ENCODE measurements around the gene VWA3B.
"Not testable (repeated sequence)": the region's sequence is repeated elsewhere in the genome, so short reads cannot be mapped to it uniquely, and the experiment has no call there.

Gene VWA3B

GRCh38 chr2:98314251-98314650, 227.3 kb downstream of the VWA3B start:
- H3K4me3 Mint-ChIP-seq = no peak overlapping the region
- H3K36me3 Mint-ChIP-seq = no peaks in the 10 kb centered on the region
- peaks cover 4% of the 10 kb centered on the region for H3K27me3 Mint-ChIP-seq
- no peak overlapping the region for H3K27ac Mint-ChIP-seq
- H3K4me1 Mint-ChIP-seq (ENCODE audit: low read depth) = no peaks in the 10 kb centered on the region
- no peaks in the 10 kb centered on the region for H3K9me3 Mint-ChIP-seq (ENCODE audit: low read depth)

DNA sequence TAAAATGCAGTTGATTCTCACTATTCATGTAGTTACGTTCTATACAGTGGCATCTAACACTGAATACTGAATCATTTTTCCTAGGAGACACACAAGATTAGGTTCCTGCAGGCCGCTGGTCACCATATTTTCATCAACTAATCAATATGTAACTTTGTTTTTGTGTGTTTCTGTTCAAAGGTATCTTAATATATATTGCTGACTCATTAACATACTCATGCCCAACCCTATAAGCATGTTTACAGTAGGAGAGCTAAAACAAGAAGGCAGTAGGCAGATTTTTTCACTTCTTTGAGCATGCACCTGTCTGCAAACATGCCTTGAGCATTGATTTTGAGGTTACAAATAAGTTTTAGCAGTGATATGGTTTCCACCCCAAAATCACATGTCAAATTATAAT, 229.0 kb downstream of the VWA3B start:
- Mint-ChIP-seq H3K27me3 (peaks cover 10% of the 10 kb centered on the region), H3K36me3 (peaks cover 6% of the 10 kb centered on the region), H3K9me3 (ENCODE audit: low read depth) (peaks cover 9% of the 10 kb centered on the region), H3K4me3 (no peak overlapping the region), H3K4me1 (ENCODE audit: low read depth) (no peaks in the 10 kb centered on the region), H3K27ac (no peak overlapping the region)

DNA sequence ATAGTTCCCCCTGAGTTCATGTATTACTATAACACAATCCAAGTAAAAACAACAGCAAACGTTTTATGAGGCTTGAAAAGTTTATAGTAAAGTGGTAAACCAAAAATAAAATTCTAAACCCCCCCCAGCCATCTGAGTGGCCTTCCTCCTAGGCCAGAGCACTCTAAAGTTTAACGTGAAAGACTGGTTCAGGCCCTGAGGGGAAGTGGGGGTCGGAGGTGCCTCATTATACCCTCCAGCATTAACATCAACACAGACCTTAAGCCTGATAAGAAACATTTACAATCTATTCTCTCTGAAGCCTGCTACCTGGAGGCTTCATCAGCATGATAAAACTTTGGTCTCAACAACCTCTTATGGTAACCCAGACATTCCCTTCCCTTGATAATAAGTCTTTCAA, 230.2 kb downstream of the VWA3B start:
- Mint-ChIP-seq H3K27me3 (peaks cover 13% of the 10 kb centered on the region), H3K4me3 (no peak overlapping the region), H3K36me3 (peaks cover 8% of the 10 kb centered on the region), H3K4me1 (ENCODE audit: low read depth) (no peaks in the 10 kb centered on the region), H3K27ac (no peak overlapping the region), H3K9me3 (ENCODE audit: low read depth) (peaks cover 9% of the 10 kb centered on the region)

DNA sequence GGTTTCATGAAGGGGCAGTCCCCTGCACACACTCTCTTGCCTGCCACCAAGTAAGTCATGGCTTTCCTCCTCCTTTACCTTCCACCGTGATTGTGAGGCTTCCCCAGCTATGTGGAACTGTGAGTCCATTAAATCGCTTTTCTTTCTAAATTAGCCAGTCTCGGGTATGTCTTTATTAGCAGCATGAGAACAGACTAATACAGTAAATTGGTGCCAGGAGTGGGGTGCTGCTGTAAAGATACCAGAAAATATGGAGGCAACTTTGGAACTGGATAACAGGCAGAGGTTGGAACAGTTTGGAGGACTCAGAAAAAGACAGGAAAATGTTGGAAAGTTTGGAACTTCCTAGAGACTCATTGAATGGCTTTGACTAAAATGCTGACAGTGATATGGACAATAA, 233.2 kb downstream of the VWA3B start:
- H3K9me3 Mint-ChIP-seq (ENCODE audit: low read depth) = peaks cover 21% of the 10 kb centered on the region
- not testable (repeated sequence) for H3K36me3 Mint-ChIP-seq; H3K27ac Mint-ChIP-seq; H3K4me1 Mint-ChIP-seq (ENCODE audit: low read depth); H3K4me3 Mint-ChIP-seq
- peaks cover 13% of the 10 kb centered on the region for H3K27me3 Mint-ChIP-seq

DNA sequence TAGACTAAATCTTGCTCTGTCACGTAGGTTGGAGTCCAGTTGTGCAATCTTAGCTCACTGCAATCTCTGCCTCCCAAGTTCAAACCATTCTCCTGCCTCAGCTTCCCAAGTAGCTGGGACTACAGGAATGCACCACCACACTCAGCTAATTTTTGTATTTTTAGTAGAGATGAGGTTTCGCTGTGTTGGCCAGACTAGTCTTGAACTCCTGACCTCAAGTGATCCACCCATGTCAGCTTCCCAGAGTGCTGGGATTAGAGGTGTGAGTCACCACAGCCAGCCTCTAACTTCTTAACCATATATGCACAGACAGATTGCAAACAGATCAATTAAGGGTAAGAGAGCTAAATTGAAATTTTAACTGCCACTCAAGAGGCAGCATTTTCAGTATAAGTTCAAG, 237.2 kb downstream of the VWA3B start:
- Mint-ChIP-seq H3K9me3 (ENCODE audit: low read depth) (peaks cover 26% of the 10 kb centered on the region), H3K4me1 (ENCODE audit: low read depth) (no peaks in the 10 kb centered on the region), H3K27ac (no peak overlapping the region), H3K36me3 (peaks cover 8% of the 10 kb centered on the region), H3K27me3 (peaks cover 8% of the 10 kb centered on the region), H3K4me3 (no peak overlapping the region)

DNA sequence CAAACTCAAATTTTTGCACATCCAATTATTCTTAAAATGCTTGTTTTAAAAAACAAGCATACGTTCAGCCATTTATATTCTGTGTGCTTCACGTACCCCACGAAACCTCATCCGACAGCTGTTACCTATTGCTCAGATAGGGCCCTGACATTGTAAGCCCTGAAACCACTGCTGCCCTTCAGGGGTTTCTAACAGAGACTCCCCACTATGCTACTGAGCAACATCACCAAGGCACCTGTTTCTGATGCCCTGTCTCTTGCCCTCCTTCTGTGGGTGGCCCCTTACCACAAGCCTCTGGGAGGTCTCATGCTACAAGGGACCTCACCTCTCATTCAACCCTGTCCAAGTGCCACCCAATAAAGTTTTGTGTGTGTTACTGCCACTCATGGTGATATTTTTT, 240.8 kb downstream of the VWA3B start:
- Mint-ChIP-seq H3K4me1 (ENCODE audit: low read depth) (no peaks in the 10 kb centered on the region), H3K9me3 (ENCODE audit: low read depth) (peaks cover 16% of the 10 kb centered on the region), H3K36me3 (no peaks in the 10 kb centered on the region), H3K27me3 (peaks cover 6% of the 10 kb centered on the region), H3K4me3 (no peak overlapping the region), H3K27ac (no peak overlapping the region)

DNA sequence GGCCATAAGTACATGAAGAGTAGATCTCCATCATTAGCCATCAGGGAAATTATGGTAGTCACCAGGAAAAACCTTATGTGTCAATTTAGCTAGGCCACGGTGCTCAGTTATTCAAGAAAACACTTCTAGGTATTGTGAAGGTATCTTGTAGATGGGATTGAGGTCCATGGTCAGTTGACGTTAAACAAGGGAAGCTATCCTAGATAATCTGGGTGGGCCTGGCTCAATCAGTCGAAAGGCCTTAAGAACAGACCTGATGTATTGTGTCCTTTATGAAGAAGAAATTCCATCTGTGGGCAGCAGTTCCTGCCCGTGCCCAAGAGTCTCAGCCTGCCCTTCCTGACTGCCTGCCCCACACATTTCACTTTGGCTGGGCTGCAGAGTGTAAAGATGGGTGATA, 242.6 kb downstream of the VWA3B start:
- no peaks in the 10 kb centered on the region for H3K4me1 Mint-ChIP-seq (ENCODE audit: low read depth)
- H3K36me3 Mint-ChIP-seq = no peaks in the 10 kb centered on the region
- no peak overlapping the region for H3K27ac Mint-ChIP-seq
- H3K9me3 Mint-ChIP-seq (ENCODE audit: low read depth) = peaks cover 5% of the 10 kb centered on the region
- peaks cover 6% of the 10 kb centered on the region for H3K27me3 Mint-ChIP-seq
- H3K4me3 Mint-ChIP-seq = no peak overlapping the region

DNA sequence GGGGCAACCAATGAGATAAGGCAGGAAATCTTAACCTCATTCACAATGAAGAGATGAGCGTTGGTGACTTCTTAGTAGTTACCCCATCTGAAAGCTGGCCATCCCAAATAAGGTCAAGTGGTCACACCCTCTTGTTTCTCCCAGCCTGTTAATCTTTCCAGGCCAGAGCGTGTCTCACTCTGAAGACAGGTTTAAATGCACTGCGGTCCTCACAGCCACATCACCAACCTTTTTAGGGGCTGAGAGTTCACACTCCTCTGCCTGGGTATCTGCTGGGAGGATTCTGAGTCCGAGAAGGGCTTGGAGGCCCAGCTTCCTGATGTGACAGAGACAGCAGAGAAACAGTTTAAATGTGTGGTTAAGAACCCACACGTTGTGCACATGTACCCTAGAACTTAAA, 246.0 kb downstream of the VWA3B start:
- peaks cover 6% of the 10 kb centered on the region for H3K27me3 Mint-ChIP-seq
- H3K4me3 Mint-ChIP-seq = no peak overlapping the region
- H3K4me1 Mint-ChIP-seq (ENCODE audit: low read depth) = no peaks in the 10 kb centered on the region
- H3K36me3 Mint-ChIP-seq = no peaks in the 10 kb centered on the region
- no peak overlapping the region for H3K27ac Mint-ChIP-seq
- H3K9me3 Mint-ChIP-seq (ENCODE audit: low read depth) = peaks cover 3% of the 10 kb centered on the region

DNA sequence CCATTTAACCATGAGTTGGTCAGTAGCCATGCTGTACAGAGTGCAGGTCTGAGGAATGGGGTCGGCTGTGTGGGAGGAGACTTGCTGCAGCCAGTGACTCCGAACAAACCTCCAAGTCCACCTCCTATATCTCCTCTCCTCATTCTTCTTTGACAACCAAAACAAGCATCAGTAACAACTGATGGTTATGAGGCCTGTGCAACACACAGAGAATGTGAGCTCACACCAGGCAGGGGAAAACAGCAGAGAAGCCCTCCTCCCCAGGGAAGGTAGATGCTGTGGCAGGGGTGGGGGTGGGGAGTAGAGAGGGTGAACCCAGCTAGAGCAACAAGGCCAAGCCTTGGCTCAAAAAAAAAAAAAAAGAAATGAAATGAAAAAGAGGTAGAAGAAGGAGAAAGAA, 247.0 kb downstream of the VWA3B start:
- no peaks in the 10 kb centered on the region for H3K9me3 Mint-ChIP-seq (ENCODE audit: low read depth)
- H3K4me3 Mint-ChIP-seq = no peak overlapping the region
- peaks cover 9% of the 10 kb centered on the region for H3K27me3 Mint-ChIP-seq
- no peaks in the 10 kb centered on the region for H3K36me3 Mint-ChIP-seq
- H3K4me1 Mint-ChIP-seq (ENCODE audit: low read depth) = no peaks in the 10 kb centered on the region
- H3K27ac Mint-ChIP-seq = no peak overlapping the region

DNA sequence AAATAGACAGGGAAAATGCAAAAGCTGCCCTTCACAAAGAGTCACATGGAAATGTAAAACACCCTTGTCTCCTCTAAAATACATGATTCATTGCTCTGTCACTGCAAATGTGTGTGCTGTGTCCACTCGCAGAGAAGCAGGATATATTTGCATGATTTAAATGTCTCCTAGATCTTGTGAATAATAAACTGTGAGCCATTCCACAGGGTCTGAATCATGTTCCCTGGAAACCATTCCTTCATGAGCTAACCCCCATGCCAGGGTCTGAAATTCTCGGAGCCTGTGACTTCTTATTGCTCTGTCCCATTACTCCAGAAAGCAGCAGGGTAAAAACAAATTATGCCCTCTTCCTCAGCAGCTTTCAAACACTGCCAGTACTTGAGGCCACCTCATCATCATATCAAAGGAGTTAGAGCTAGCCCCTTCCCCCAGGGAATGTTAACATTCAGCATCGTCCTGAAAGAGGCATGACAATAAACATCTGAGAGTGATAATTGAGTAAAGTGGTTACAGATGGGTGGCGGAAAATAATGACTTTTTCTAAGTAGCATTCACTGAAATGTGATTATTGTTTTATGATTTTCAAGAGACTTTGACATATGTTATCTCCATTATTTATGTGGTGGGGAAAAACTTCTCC, 247.6 kb downstream of the VWA3B start:
- Mint-ChIP-seq H3K9me3 (ENCODE audit: low read depth) (no peaks in the 10 kb centered on the region), H3K4me1 (ENCODE audit: low read depth) (no peaks in the 10 kb centered on the region), H3K27ac (no peak overlapping the region), H3K36me3 (no peaks in the 10 kb centered on the region), H3K27me3 (peaks cover 9% of the 10 kb centered on the region), H3K4me3 (no peak overlapping the region)

- Mint-ChIP-seq H3K27me3 (peaks cover 5% of the 10 kb centered on the region), H3K4me1 (ENCODE audit: low read depth) (no peaks in the 10 kb centered on the region), H3K27ac (no peak overlapping the region), H3K36me3 (no peaks in the 10 kb centered on the region), H3K9me3 (ENCODE audit: low read depth) (no peaks in the 10 kb centered on the region), H3K4me3 (no peak overlapping the region)
Measured at GRCh38 chr2:98335271-98335670, 248.3 kb downstream of the VWA3B start.

DNA sequence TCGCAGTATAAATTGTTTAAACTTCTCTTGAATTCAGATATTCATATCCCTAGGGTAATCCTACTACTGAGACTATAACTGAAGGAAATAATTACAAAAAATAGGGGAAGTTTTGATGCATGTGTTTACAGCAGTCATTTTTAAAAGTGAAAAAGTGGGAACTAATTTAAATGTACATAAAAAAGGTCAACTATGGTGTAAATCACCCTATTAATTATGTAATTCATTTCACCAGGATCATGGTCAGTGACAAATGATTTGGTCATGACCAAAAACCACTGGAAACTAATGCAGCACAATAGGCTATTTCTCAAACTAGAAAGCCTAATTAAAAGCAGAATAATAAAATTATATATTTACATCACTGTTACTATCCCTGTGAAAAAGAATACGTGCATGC, 254.3 kb downstream of the VWA3B start:
- H3K27ac Mint-ChIP-seq = no peak overlapping the region
- H3K4me1 Mint-ChIP-seq (ENCODE audit: low read depth) = peaks cover 2% of the 10 kb centered on the region
- H3K27me3 Mint-ChIP-seq = peaks cover 26% of the 10 kb centered on the region
- H3K9me3 Mint-ChIP-seq (ENCODE audit: low read depth) = no peaks in the 10 kb centered on the region
- no peaks in the 10 kb centered on the region for H3K36me3 Mint-ChIP-seq
- H3K4me3 Mint-ChIP-seq = no peak overlapping the region

- H3K27me3 Mint-ChIP-seq = peaks cover 32% of the 10 kb centered on the region
- H3K27ac Mint-ChIP-seq = no peak overlapping the region
- H3K36me3 Mint-ChIP-seq = no peaks in the 10 kb centered on the region
- no peak overlapping the region for H3K4me3 Mint-ChIP-seq
- H3K9me3 Mint-ChIP-seq (ENCODE audit: low read depth) = no peaks in the 10 kb centered on the region
- H3K4me1 Mint-ChIP-seq (ENCODE audit: low read depth) = peaks cover 8% of the 10 kb centered on the region
Measured at GRCh38 chr2:98343285-98343684, 256.3 kb downstream of the VWA3B start.

GRCh38 chr2:98346311-98347236, 259.6 kb downstream of the VWA3B start, which contains the start of gene CNGA3:
Gene CNGA3 (plus strand): TSS chr2:98346456. CDS start chr2:98369976, 23,520 bp downstream.
- no peak within 1 kb of the TSS for H3K27ac Mint-ChIP-seq
- H3K27me3 Mint-ChIP-seq = peaks cover 52% of the 10 kb centered on the region
- peak within 1 kb of the TSS; percentile 49 for H3K4me3 Mint-ChIP-seq
- peaks cover 9% of the 10 kb centered on the region for H3K4me1 Mint-ChIP-seq (ENCODE audit: low read depth)
- no peaks in the 10 kb centered on the region for H3K9me3 Mint-ChIP-seq (ENCODE audit: low read depth)
- H3K36me3 Mint-ChIP-seq = no peaks in the 10 kb centered on the region

GRCh38 chr2:98347298-98348065, 260.5 kb downstream of the VWA3B start:
- no peaks in the 10 kb centered on the region for H3K9me3 Mint-ChIP-seq (ENCODE audit: low read depth)
- H3K27ac Mint-ChIP-seq = no peak overlapping the region
- no peak overlapping the region for H3K4me3 Mint-ChIP-seq
- H3K27me3 Mint-ChIP-seq = peaks cover 54% of the 10 kb centered on the region
- peaks cover 9% of the 10 kb centered on the region for H3K4me1 Mint-ChIP-seq (ENCODE audit: low read depth)
- no peaks in the 10 kb centered on the region for H3K36me3 Mint-ChIP-seq

Data from activated naive CD8-positive, alpha-beta T cell (primary cell).